Measurements from ENCODE around the gene DISP1. TPM values are rescaled to one million over a fixed set of nuclear protein-coding genes. Genes with fewer than 3 reads are reported as not detected.

DISP1 gene
- total RNA-seq, 1 donor from 2014 or later, result 27.2 TPM

DNA sequence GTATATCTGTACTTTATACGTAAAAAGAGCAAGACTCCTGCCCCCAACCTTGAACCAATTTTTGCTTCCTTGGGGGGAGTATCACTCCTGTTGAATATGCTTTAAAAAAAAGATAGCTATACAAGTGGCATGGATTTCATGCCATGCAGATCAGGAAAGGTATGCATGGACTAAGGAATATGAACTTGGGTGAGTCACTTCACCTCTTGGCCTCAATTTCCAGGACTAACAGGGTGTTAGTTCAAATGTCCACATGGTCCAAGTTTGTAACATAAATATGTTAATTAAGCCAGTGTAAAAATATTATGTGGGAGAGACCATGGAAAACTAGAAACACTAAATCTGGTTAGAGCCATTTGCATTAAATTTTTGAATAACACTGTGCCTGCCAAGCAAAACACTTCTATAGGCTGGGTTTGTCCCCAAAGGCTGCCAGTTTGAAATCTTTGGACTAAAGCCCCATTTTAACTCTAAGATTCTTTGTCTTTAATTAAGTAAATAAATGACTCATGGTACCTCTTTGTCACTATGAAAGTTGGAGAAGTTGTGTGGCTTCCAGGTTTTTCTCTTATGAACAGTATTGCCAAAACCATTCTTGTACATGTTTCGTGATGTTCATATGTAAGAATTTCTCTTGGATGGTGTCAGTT lies 44.7 kb upstream of the DISP1 start:
- Mint-ChIP-seq H3K9me3 (ENCODE audit: unreplicated experiment) (no peaks in the 10 kb centered on the region), H3K36me3 (ENCODE audit: low read depth, unreplicated experiment) (no peaks in the 10 kb centered on the region)
- no peak for DNase-seq (ENCODE audit: low spot score)

GRCh38 chr1:222772996-222773379 lies 41.9 kb upstream of the DISP1 start:
- Mint-ChIP-seq H3K9me3 (ENCODE audit: unreplicated experiment) (no peaks in the 10 kb centered on the region), H3K4me1 (ENCODE audit: unreplicated experiment) (no peaks in the 10 kb centered on the region), H3K27ac (ENCODE audit: unreplicated experiment) (no peak overlapping the region), H3K4me3 (ENCODE audit: unreplicated experiment) (no peak overlapping the region), H3K36me3 (ENCODE audit: low read depth, unreplicated experiment) (no peaks in the 10 kb centered on the region), H3K27me3 (ENCODE audit: unreplicated experiment) (no peaks in the 10 kb centered on the region)
- TF ChIP-seq, protein P1, sequence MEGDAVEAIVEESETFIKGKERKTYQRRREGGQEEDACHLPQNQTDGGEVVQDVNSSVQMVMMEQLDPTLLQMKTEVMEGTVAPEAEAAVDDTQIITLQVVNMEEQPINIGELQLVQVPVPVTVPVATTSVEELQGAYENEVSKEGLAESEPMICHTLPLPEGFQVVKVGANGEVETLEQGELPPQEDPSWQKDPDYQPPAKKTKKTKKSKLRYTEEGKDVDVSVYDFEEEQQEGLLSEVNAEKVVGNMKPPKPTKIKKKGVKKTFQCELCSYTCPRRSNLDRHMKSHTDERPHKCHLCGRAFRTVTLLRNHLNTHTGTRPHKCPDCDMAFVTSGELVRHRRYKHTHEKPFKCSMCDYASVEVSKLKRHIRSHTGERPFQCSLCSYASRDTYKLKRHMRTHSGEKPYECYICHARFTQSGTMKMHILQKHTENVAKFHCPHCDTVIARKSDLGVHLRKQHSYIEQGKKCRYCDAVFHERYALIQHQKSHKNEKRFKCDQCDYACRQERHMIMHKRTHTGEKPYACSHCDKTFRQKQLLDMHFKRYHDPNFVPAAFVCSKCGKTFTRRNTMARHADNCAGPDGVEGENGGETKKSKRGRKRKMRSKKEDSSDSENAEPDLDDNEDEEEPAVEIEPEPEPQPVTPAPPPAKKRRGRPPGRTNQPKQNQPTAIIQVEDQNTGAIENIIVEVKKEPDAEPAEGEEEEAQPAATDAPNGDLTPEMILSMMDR (IDR thresholded peaks at IDR 0.05; ENCODE audit: unreplicated experiment), result no peak
- no peak for DNase-seq (ENCODE audit: low spot score)

More for the DNA sequence above, 44.7 kb upstream of the DISP1 start:
- Mint-ChIP-seq H3K4me1 (ENCODE audit: unreplicated experiment) (no peaks in the 10 kb centered on the region), H3K4me3 (ENCODE audit: unreplicated experiment) (no peak overlapping the region), H3K27me3 (ENCODE audit: unreplicated experiment) (no peaks in the 10 kb centered on the region), H3K27ac (ENCODE audit: unreplicated experiment) (no peak overlapping the region)
- TF ChIP-seq, protein P1 (IDR thresholded peaks at IDR 0.05; ENCODE audit: unreplicated experiment), result no peak

DNA sequence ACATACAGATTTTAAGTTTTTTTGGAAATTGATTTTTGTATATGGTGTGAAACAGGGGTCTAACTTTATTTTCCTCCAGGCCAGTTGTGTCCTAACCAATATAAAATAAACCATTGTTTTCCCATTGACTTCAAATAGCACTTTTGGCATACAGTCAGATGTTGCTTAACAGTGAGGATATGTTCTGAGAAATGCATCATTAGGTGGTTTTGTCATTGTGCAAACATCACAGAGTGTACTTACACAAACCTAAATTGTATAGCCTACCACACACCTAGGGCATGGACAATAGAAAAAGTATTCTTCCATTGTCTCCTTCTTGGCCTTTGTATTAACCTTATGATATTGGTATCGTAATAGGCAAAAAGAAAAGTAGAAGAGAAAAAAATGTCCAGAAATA lies 37.4 kb upstream of the DISP1 start:
- DNase-seq (ENCODE audit: low spot score), result no peak
- no peaks in the 10 kb centered on the region for H3K27me3 Mint-ChIP-seq (ENCODE audit: unreplicated experiment)
- no peaks in the 10 kb centered on the region for H3K4me1 Mint-ChIP-seq (ENCODE audit: unreplicated experiment)
- no peak overlapping the region for H3K4me3 Mint-ChIP-seq (ENCODE audit: unreplicated experiment)
- no peaks in the 10 kb centered on the region for H3K9me3 Mint-ChIP-seq (ENCODE audit: unreplicated experiment)
- TF ChIP-seq, protein P1 (IDR thresholded peaks at IDR 0.05; ENCODE audit: unreplicated experiment), result no peak
- no peak overlapping the region for H3K27ac Mint-ChIP-seq (ENCODE audit: unreplicated experiment)
- no peaks in the 10 kb centered on the region for H3K36me3 Mint-ChIP-seq (ENCODE audit: low read depth, unreplicated experiment)

DNA sequence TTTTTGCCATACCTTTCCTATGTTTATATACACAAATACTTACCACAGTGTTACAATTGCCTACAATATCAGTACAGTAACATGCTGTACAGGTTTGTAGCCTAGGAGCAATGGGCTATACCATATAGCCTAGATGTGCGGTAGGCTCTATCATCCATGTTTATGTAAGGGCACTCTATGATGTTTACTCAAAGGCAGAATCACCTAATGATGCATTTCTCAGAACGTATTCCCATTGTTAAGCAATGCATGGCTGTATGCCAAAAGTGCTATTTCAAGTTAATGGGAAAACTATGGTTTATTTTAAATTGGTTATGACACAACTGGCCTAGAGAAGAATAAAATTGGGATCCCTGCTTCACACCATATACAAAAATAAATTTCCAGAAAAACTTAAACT lies 36.9 kb upstream of the DISP1 start:
- no peaks in the 10 kb centered on the region for H3K9me3 Mint-ChIP-seq (ENCODE audit: unreplicated experiment)
- no peak for DNase-seq (ENCODE audit: low spot score)
- H3K27ac Mint-ChIP-seq (ENCODE audit: unreplicated experiment), result no peak overlapping the region
- TF ChIP-seq, protein P1 (IDR thresholded peaks at IDR 0.05; ENCODE audit: unreplicated experiment), result no peak
- H3K4me1 Mint-ChIP-seq (ENCODE audit: unreplicated experiment), result no peaks in the 10 kb centered on the region
- no peaks in the 10 kb centered on the region for H3K36me3 Mint-ChIP-seq (ENCODE audit: low read depth, unreplicated experiment)
- H3K4me3 Mint-ChIP-seq (ENCODE audit: unreplicated experiment), result no peak overlapping the region
- no peaks in the 10 kb centered on the region for H3K27me3 Mint-ChIP-seq (ENCODE audit: unreplicated experiment)

DNA sequence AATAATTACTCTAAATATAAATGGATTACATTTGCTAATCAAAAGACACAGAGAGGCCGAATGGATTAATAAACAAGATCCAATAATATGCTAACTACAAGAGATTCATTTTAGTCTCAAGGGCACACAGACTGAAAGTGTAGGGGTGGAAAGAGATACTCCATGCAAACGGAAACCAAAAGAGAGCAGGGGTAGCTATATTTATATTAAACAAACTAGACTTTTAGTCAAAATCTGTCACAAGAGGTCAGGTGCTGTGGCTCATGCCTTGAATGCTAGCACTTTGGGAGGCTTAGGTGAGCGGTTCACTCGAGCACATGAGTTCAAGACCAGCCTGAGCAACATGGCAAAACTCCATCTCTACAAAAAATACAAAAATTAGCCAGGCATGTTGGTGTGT lies 33.6 kb upstream of the DISP1 start:
- TF ChIP-seq, protein P1 (IDR thresholded peaks at IDR 0.05; ENCODE audit: unreplicated experiment), result no peak
- H3K4me3 Mint-ChIP-seq (ENCODE audit: unreplicated experiment), result no peak overlapping the region

More for the DNA sequence above, 33.6 kb upstream of the DISP1 start:
- no peak for DNase-seq (ENCODE audit: low spot score)
- Mint-ChIP-seq H3K4me1 (ENCODE audit: unreplicated experiment) (peaks cover 4% of the 10 kb centered on the region), H3K36me3 (ENCODE audit: low read depth, unreplicated experiment) (no peaks in the 10 kb centered on the region), H3K27me3 (ENCODE audit: unreplicated experiment) (peaks cover 2% of the 10 kb centered on the region), H3K27ac (ENCODE audit: unreplicated experiment) (no peak overlapping the region), H3K9me3 (ENCODE audit: unreplicated experiment) (no peaks in the 10 kb centered on the region)

All from endothelial cell (in vitro differentiated cells).